NCI-H2227 (cell line): ENCODE data around the gene IFNA21.
"Not testable (repeated sequence)": the region's sequence is repeated elsewhere in the genome, so short reads cannot be mapped to it uniquely, and the experiment has no call there.

Experiments used
- DNase-seq: peaks from one replicate; lab custom pipeline; 2025; ENCODE audit not compliant: unreplicated experiment; lab: John Stamatoyannopoulos, UW

The IFNA21 gene

DNA sequence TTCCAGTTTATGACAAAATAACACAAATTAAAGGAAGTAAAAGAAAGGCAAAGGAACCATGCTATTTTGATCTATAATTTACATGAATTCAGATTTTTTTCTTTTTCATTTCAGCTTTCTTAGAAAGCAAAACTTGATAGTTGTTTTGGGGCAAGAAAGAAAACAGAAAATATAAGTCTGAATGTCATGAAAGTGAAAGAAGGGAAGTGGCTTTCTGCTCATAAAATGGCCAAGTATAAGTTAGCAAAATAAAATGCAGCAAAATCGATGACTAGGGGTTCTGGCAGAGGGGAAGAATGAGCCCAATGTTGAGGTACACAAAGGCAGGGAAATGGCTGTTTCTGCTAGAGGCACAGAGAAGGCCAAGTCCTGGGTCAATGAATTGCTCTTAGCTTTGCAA is 21.9 kb downstream of the IFNA21 start:
- DNase-seq, result no peak

- no peak for DNase-seq
Observed at GRCh38 chr9:21141427-21141882, 25.0 kb downstream of the IFNA21 start, which contains the start of gene IFNW1. TSS of gene IFNW1 (minus strand) at chr9:21141832. CDS start at chr9:21141570, 262 bp downstream.

DNA sequence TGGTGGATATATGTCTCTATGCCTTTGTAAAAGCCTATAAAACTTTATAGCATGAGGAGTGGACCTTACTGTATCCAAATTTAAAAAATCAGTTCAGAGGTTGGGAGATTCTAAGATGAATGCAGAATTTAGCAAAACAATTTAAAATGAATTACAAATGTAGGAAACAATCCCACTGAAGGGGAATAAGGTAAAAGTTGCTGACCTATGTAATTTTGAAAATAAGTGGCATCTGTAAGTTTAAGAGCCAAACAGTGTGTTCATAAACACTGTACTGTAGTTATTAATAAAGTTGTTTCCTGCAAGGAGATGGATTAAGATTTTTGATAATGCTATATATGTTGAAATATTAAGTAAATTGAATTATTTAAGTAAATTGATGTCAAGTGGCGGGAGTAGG is 29.4 kb downstream of the IFNA21 start:
- no peak for DNase-seq

- no peak for DNase-seq
Observed at GRCh38 chr9:21135736-21136135, 30.7 kb downstream of the IFNA21 start.

DNA sequence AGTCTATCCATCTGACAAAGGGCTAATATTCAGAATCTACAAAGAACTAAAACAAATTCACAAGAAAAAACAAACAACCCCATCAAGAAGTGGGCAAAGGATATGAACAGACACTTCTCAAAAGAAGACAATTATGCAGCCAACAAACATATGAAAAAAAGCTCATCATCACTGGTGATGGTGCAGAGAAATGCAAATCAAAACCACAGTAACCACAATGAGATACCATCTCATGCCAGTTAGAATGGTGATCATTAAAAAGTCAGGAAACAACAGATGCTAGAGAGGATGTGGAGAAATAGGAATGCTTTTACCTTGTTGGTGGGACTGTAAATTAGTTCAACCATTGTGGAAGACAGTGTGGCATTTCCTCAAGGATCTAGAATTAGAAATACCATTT is 38.3 kb downstream of the IFNA21 start:
- not testable (repeated sequence) for DNase-seq

DNA sequence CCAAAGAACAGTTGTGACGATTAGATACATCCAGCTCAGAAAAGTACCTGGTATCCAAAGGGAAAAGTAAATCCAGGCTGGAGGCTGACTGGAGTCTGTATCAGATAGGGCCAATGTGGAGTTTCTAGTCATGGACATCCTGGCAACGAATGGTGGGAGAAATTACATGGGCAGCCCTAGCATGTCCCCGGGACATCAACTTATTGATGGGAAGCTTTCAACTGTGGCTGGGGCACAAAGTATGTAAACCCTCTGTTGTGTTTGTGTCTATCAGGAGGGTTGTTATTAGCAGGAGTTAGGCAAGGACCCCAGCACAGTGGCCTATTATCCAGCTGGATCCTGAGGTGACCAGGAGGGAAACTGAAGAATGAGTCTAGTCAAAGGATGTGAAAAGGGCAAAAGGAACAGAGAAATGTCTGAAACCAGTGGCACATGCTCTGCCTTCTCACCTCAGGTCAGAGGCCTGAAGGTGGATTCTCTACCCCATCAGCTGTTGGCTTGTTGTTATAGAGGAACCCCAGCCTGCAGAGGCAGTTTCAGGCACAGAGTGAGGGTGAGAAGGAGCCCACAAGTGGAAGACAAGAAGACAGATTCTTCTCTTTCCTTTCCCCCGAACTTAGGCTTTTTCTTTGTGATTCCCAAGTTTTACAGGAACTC is 44.7 kb downstream of the IFNA21 start:
- DNase-seq, result no peak

- no peak for DNase-seq
Observed at GRCh38 chr9:21121079-21121478, 45.4 kb downstream of the IFNA21 start.

DNA sequence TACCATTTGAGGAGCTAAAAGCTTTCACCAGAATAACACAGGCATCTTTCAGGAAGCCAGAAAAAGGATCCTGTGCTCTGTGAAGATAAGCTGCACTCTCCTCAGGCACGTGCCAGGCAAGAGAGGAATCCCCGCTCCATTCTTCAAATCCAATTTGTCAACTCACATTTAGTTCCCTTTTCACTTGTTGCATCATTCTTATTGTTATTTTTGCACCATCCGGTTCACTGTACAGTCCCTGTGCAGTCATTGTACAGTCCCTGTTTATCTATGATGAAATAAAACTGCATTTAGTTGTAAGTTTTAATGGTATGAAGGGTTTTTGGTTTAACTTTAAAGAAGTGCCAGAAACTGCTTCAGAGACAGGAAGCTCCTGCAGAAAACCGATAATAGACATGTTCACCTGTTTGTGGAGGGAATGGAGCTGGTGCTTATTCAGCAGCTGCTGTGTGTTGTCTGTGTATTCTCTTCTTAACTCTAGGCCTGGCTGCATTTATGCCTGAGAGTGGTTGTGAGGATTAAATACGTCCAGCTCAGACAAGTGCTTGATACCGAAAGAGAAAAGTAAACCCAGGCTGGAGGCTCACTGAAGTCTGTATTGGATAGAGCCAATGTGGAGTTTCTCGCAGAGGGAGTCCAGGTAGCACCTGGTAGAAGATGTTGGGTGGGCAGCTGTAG is 47.2 kb downstream of the IFNA21 start:
- no peak for DNase-seq
